HG03103 (cell line): Measurements from ENCODE around the gene UBXN1.
A peak's percentile ranks its signal among the peaks of the same experiment; 100 is the strongest.

Source experiments
- ATAC-seq: cut with Tn5 transposase; IDR thresholded peaks from one replicate; pipeline ENCODE4 v1.9.1; 2021; ENCODE audit warnings: low read depth; ENCODE audit not compliant: unreplicated experiment

Gene UBXN1

GRCh38 chr11:62678770-62679696, at the start of gene UBXN1:
Gene UBXN1 (minus strand): TSS chr11:62679073. CDS start chr11:62678923, 150 bp downstream.
- ATAC-seq = no peak

- peak; percentile 23 for ATAC-seq
Observed at GRCh38 chr11:62728171-62728988, 49.5 kb upstream of the UBXN1 start, which contains the start of gene TTC9C. Gene TTC9C (plus strand): TSS chr11:62728486. CDS start chr11:62728849, 363 bp downstream.

GRCh38 chr11:62727872-62728170, 48.9 kb upstream of the UBXN1 start:
- ATAC-seq = peak; percentile 33

- peak; percentile 56 for ATAC-seq
Observed at GRCh38 chr11:62727165-62727871, 48.4 kb upstream of the UBXN1 start, which contains the start of gene HNRNPUL2. Gene HNRNPUL2 (minus strand): TSS chr11:62727457. CDS start chr11:62727156, 301 bp downstream.

GRCh38 chr11:62726915-62727164, 48.0 kb upstream of the UBXN1 start:
- ATAC-seq = peak; percentile 9

GRCh38 chr11:62726156-62726914, 47.5 kb upstream of the UBXN1 start:
- no peak for ATAC-seq

GRCh38 chr11:62725646-62726045, 46.8 kb upstream of the UBXN1 start:
- ATAC-seq = no peak

GRCh38 chr11:62724171-62724570, 45.3 kb upstream of the UBXN1 start:
- ATAC-seq = no peak

- ATAC-seq = no peak
Observed at GRCh38 chr11:62721994-62722393, 43.1 kb upstream of the UBXN1 start.

GRCh38 chr11:62719302-62719978, 40.6 kb upstream of the UBXN1 start:
- ATAC-seq = no peak

- ATAC-seq = no peak
Observed at GRCh38 chr11:62716816-62717215, 37.9 kb upstream of the UBXN1 start.

GRCh38 chr11:62716206-62716605, 37.3 kb upstream of the UBXN1 start:
- no peak for ATAC-seq

- no peak for ATAC-seq
Observed at GRCh38 chr11:62715150-62716130, 36.6 kb upstream of the UBXN1 start.

GRCh38 chr11:62713343-62713742, 34.5 kb upstream of the UBXN1 start:
- ATAC-seq = no peak

- no peak for ATAC-seq
Observed at GRCh38 chr11:62712861-62713260, 34.0 kb upstream of the UBXN1 start.

GRCh38 chr11:62712276-62712812, 33.5 kb upstream of the UBXN1 start:
- ATAC-seq = no peak

- no peak for ATAC-seq
Observed at GRCh38 chr11:62710001-62710345, 31.1 kb upstream of the UBXN1 start.

GRCh38 chr11:62709247-62710000, 30.6 kb upstream of the UBXN1 start:
- ATAC-seq = peak; percentile 56
